Stimulated activated naive CD8-positive, alpha-beta T cell treated with anti-CD3 and anti-CD28 coated beads, Interleukin-15, Interleukin-2, amounts not matched to agents 100 ng/mL and 50 ng/mL, for 24 hours (primary cell): ENCODE results near the gene FGD5.

Source experiments
- H3K27ac Mint-ChIP-seq: one replicate; pipeline ENCODE4 v1.8.0; 2021; ENCODE audit warnings: mild to moderate bottlenecking, mixed read lengths
- H3K27me3 Mint-ChIP-seq: one replicate; pipeline ENCODE4 v1.8.0; 2021; ENCODE audit warnings: mixed read lengths
- H3K36me3 Mint-ChIP-seq: one replicate; pipeline ENCODE4 v1.8.0; 2021; ENCODE audit warnings: low read depth, mixed read lengths
- H3K4me1 Mint-ChIP-seq: one replicate; pipeline ENCODE4 v1.8.0; 2021; ENCODE audit warnings: low read depth, mixed read lengths
- H3K4me3 Mint-ChIP-seq: one replicate; pipeline ENCODE4 v1.8.0; 2021; ENCODE audit warnings: mild to moderate bottlenecking, mixed read lengths
- H3K9me3 Mint-ChIP-seq: one replicate; pipeline ENCODE4 v1.8.0; 2021; ENCODE audit warnings: mixed read lengths

Gene FGD5

GRCh38 chr3:14796403-14797077, 22.2 kb upstream of the FGD5 start:
- no peak overlapping the region for H3K27ac Mint-ChIP-seq
- no peaks in the 10 kb centered on the region for H3K36me3 Mint-ChIP-seq
- H3K9me3 Mint-ChIP-seq = no peaks in the 10 kb centered on the region
- no peaks in the 10 kb centered on the region for H3K4me1 Mint-ChIP-seq
- H3K27me3 Mint-ChIP-seq = peaks cover 3% of the 10 kb centered on the region
- no peak overlapping the region for H3K4me3 Mint-ChIP-seq

- no peak overlapping the region for H3K27ac Mint-ChIP-seq
- H3K4me3 Mint-ChIP-seq = no peak overlapping the region
- no peaks in the 10 kb centered on the region for H3K9me3 Mint-ChIP-seq
- H3K4me1 Mint-ChIP-seq = no peaks in the 10 kb centered on the region
- H3K27me3 Mint-ChIP-seq = peaks cover 3% of the 10 kb centered on the region
- no peaks in the 10 kb centered on the region for H3K36me3 Mint-ChIP-seq
Observed at GRCh38 chr3:14797731-14798130, 21.0 kb upstream of the FGD5 start.

- Mint-ChIP-seq H3K27ac (no peak overlapping the region), H3K4me1 (no peaks in the 10 kb centered on the region), H3K4me3 (no peak overlapping the region), H3K27me3 (peaks cover 3% of the 10 kb centered on the region), H3K36me3 (no peaks in the 10 kb centered on the region), H3K9me3 (no peaks in the 10 kb centered on the region)
Observed at GRCh38 chr3:14798231-14798630, 20.5 kb upstream of the FGD5 start.

GRCh38 chr3:14799146-14799545, 19.6 kb upstream of the FGD5 start:
- Mint-ChIP-seq H3K4me3 (no peak overlapping the region), H3K4me1 (peaks cover 6% of the 10 kb centered on the region), H3K36me3 (no peaks in the 10 kb centered on the region), H3K27ac (no peak overlapping the region), H3K9me3 (no peaks in the 10 kb centered on the region), H3K27me3 (peaks cover 3% of the 10 kb centered on the region)

- no peak overlapping the region for H3K4me3 Mint-ChIP-seq
- H3K27ac Mint-ChIP-seq = no peak overlapping the region
- peaks cover 11% of the 10 kb centered on the region for H3K27me3 Mint-ChIP-seq
Observed at GRCh38 chr3:14801031-14801430, 17.7 kb upstream of the FGD5 start.

GRCh38 chr3:14801668-14802380, 16.9 kb upstream of the FGD5 start:
- H3K9me3 Mint-ChIP-seq = no peaks in the 10 kb centered on the region
- H3K27me3 Mint-ChIP-seq = peaks cover 13% of the 10 kb centered on the region
- H3K36me3 Mint-ChIP-seq = no peaks in the 10 kb centered on the region
- H3K4me3 Mint-ChIP-seq = no peak overlapping the region
- no peak overlapping the region for H3K27ac Mint-ChIP-seq
- H3K4me1 Mint-ChIP-seq = peaks cover 14% of the 10 kb centered on the region

More at GRCh38 chr3:14801031-14801430, 17.7 kb upstream of the FGD5 start:
- no peaks in the 10 kb centered on the region for H3K9me3 Mint-ChIP-seq
- H3K36me3 Mint-ChIP-seq = no peaks in the 10 kb centered on the region
- peaks cover 14% of the 10 kb centered on the region for H3K4me1 Mint-ChIP-seq

- H3K4me3 Mint-ChIP-seq = no peak overlapping the region
- H3K36me3 Mint-ChIP-seq = no peaks in the 10 kb centered on the region
Observed at GRCh38 chr3:14802381-14802731, 16.4 kb upstream of the FGD5 start.

GRCh38 chr3:14803101-14803980, 15.4 kb upstream of the FGD5 start:
- Mint-ChIP-seq H3K27me3 (peaks cover 20% of the 10 kb centered on the region), H3K9me3 (no peaks in the 10 kb centered on the region), H3K36me3 (no peaks in the 10 kb centered on the region), H3K27ac (no peak overlapping the region), H3K4me1 (peaks cover 14% of the 10 kb centered on the region), H3K4me3 (no peak overlapping the region)

More at GRCh38 chr3:14802381-14802731, 16.4 kb upstream of the FGD5 start:
- Mint-ChIP-seq H3K4me1 (peaks cover 14% of the 10 kb centered on the region), H3K27me3 (peaks cover 14% of the 10 kb centered on the region), H3K9me3 (no peaks in the 10 kb centered on the region), H3K27ac (no peak overlapping the region)

GRCh38 chr3:14803981-14804834, 14.6 kb upstream of the FGD5 start:
- Mint-ChIP-seq H3K27me3 (peaks cover 29% of the 10 kb centered on the region), H3K36me3 (no peaks in the 10 kb centered on the region), H3K4me3 (no peak overlapping the region), H3K9me3 (no peaks in the 10 kb centered on the region), H3K27ac (no peak overlapping the region), H3K4me1 (peaks cover 14% of the 10 kb centered on the region)

- peak overlapping the region; percentile 18 for H3K27ac Mint-ChIP-seq
Observed at GRCh38 chr3:14804835-14805780, 13.7 kb upstream of the FGD5 start.

GRCh38 chr3:14805961-14806537, 12.7 kb upstream of the FGD5 start:
- peaks cover 14% of the 10 kb centered on the region for H3K4me1 Mint-ChIP-seq
- no peaks in the 10 kb centered on the region for H3K36me3 Mint-ChIP-seq
- no peak overlapping the region for H3K4me3 Mint-ChIP-seq
- H3K27ac Mint-ChIP-seq = no peak overlapping the region
- peaks cover 36% of the 10 kb centered on the region for H3K27me3 Mint-ChIP-seq
- no peaks in the 10 kb centered on the region for H3K9me3 Mint-ChIP-seq

More at GRCh38 chr3:14804835-14805780, 13.7 kb upstream of the FGD5 start:
- Mint-ChIP-seq H3K36me3 (no peaks in the 10 kb centered on the region), H3K4me3 (no peak overlapping the region), H3K27me3 (peaks cover 36% of the 10 kb centered on the region), H3K4me1 (peaks cover 14% of the 10 kb centered on the region), H3K9me3 (no peaks in the 10 kb centered on the region)

GRCh38 chr3:14806641-14807263, 12.0 kb upstream of the FGD5 start:
- Mint-ChIP-seq H3K9me3 (no peaks in the 10 kb centered on the region), H3K27me3 (peaks cover 43% of the 10 kb centered on the region)

GRCh38 chr3:14808025-14808424, 10.7 kb upstream of the FGD5 start:
- peaks cover 55% of the 10 kb centered on the region for H3K27me3 Mint-ChIP-seq
- peaks cover 14% of the 10 kb centered on the region for H3K4me1 Mint-ChIP-seq
- no peaks in the 10 kb centered on the region for H3K36me3 Mint-ChIP-seq
- no peak overlapping the region for H3K4me3 Mint-ChIP-seq
- no peaks in the 10 kb centered on the region for H3K9me3 Mint-ChIP-seq
- no peak overlapping the region for H3K27ac Mint-ChIP-seq

More at GRCh38 chr3:14806641-14807263, 12.0 kb upstream of the FGD5 start:
- Mint-ChIP-seq H3K36me3 (no peaks in the 10 kb centered on the region), H3K4me1 (peaks cover 14% of the 10 kb centered on the region), H3K27ac (no peak overlapping the region), H3K4me3 (no peak overlapping the region)
